Activated CD8-positive, alpha-beta memory T cell treated with anti-CD3 and anti-CD28 coated beads for 24 hours (primary cell): Measurements from ENCODE around the gene TAP1.

ENCODE experiments used
- DNase-seq: peaks from one replicate; pipeline ENCODE4 v3.0.0-alpha.2; 2020

Gene TAP1

GRCh38 chr6:32860674-32861073 lies 7.2 kb upstream of the TAP1 start:
- DNase-seq = no peak

GRCh38 chr6:32858194-32858593 lies 4.7 kb upstream of the TAP1 start:
- DNase-seq = no peak

GRCh38 chr6:32857156-32857891 lies 3.8 kb upstream of the TAP1 start:
- no peak for DNase-seq

- DNase-seq = no peak
Observed at GRCh38 chr6:32855467-32856174, 2.1 kb upstream of the TAP1 start.

- peak; percentile 75 for DNase-seq
Observed at GRCh38 chr6:32854376-32855178, 1.1 kb upstream of the TAP1 start.

GRCh38 chr6:32852844-32853540 lies 512 bp downstream of the TAP1 start:
- DNase-seq = peak; percentile 85

GRCh38 chr6:32852018-32852843 lies 1.3 kb downstream of the TAP1 start:
- DNase-seq = peak; percentile 65

- DNase-seq = no peak
Observed at GRCh38 chr6:32851025-32851424, 2.5 kb downstream of the TAP1 start.

GRCh38 chr6:32849126-32849525 lies 4.4 kb downstream of the TAP1 start:
- no peak for DNase-seq

- DNase-seq = no peak
Observed at GRCh38 chr6:32847795-32848194, 5.7 kb downstream of the TAP1 start.

GRCh38 chr6:32847004-32847403 lies 6.5 kb downstream of the TAP1 start:
- no peak for DNase-seq

GRCh38 chr6:32845384-32845884 lies 8.1 kb downstream of the TAP1 start:
- peak; percentile 80 for DNase-seq

- DNase-seq = no peak
Observed at GRCh38 chr6:32844839-32845383, 8.6 kb downstream of the TAP1 start.

- DNase-seq = peak; percentile 99
Observed at GRCh38 chr6:32843979-32844838, 9.3 kb downstream of the TAP1 start, which contains the start of gene PSMB8. Gene PSMB8 (minus strand): TSS chr6:32844047. CDS start chr6:32843996, 51 bp downstream.

GRCh38 chr6:32843331-32843978 lies 10.0 kb downstream of the TAP1 start:
- no peak for DNase-seq

GRCh38 chr6:32842690-32843089 lies 10.8 kb downstream of the TAP1 start:
- DNase-seq = peak; percentile 70

- DNase-seq = no peak
Observed at GRCh38 chr6:32842021-32842650, 11.4 kb downstream of the TAP1 start.

- DNase-seq = peak; percentile 74
Observed at GRCh38 chr6:32840604-32841246, 12.8 kb downstream of the TAP1 start.

GRCh38 chr6:32839356-32839755 lies 14.1 kb downstream of the TAP1 start:
- peak; percentile 57 for DNase-seq
